ENCODE measurements around the gene CAPN11.

GRCh38 chr6:44161997-44162338 is 3.3 kb downstream of the CAPN11 start:
- TF ChIP-seq CTCF (IDR thresholded peaks at IDR 0.05; ENCODE audit: borderline replicate concordance, extremely low read depth, low read length, poor library complexity, severe bottlenecking) (no peak), EZH2 (IDR thresholded peaks at IDR 0.05; ENCODE audit: borderline replicate concordance, low read depth, low read length, severe bottlenecking) (no peak)

Measured in DND-41 (cell line).